Upper lobe of left lung (tissue), 4 donors: Measurements from ENCODE around the gene DGLUCY.

Experiments used
- EP300 ChIP-seq, 4 donors: sonication (generic); formaldehyde crosslinking; IDR thresholded peaks; one replicate each; pipeline ENCODE4 v1.5.1; 2017; ENCODE audit warnings: antibody characterized with exemption in 4 of 4, control low read depth in 2 of 4
- POLR2A ChIP-seq, 4 donors: fragments of 450-650 bp; IDR thresholded peaks; one replicate each; pipeline ENCODE4 v1.5.1; 2016 to 2017; ENCODE audit warnings: antibody characterized with exemption in 4 of 4, mild to moderate bottlenecking in 2 of 4
- POLR2AphosphoS5 ChIP-seq, 2 donors: sonication (generic); formaldehyde crosslinking; IDR thresholded peaks; one replicate each; pipeline ENCODE4 v1.5.1; 2017; ENCODE audit warnings: antibody characterized with exemption in 2 of 2
- TF ChIP-seq, protein P1 (sequence below), 6 experiments: fragments of 450-650 bp in 4 of 6; fragments of 200-600 bp in 2 of 6; sonication (generic) in 2 of 6; IDR thresholded peaks; one replicate each; pipeline ENCODE4 v1.5.1; 2016 to 2019; ENCODE audit warnings: antibody characterized with exemption in 6 of 6

DNA sequence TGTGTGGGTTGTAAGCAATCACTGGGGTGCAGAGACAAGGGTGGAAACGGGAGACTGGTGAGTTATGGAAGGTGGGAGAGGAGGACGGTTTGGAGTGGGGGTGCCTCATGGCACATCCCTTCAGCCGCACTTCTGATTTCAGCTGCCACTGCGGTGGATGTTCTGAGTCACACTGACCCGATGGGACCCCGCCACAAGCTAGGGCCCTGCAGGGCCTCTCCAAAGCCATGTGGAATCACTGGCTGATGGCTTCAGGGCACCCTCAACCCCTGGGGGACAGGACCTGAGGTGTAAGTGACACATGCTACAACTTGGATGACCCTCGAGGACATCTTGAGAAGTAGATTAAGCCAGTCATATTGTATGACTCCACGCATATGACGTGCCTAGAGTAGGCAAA lies 77.0 kb downstream of the DGLUCY start:
- no peak for TF ChIP-seq EP300 (IDR thresholded peaks at IDR 0.05)
- no peak for TF ChIP-seq POLR2AphosphoS5 (IDR thresholded peaks at IDR 0.05)
- TF ChIP-seq, protein P1, sequence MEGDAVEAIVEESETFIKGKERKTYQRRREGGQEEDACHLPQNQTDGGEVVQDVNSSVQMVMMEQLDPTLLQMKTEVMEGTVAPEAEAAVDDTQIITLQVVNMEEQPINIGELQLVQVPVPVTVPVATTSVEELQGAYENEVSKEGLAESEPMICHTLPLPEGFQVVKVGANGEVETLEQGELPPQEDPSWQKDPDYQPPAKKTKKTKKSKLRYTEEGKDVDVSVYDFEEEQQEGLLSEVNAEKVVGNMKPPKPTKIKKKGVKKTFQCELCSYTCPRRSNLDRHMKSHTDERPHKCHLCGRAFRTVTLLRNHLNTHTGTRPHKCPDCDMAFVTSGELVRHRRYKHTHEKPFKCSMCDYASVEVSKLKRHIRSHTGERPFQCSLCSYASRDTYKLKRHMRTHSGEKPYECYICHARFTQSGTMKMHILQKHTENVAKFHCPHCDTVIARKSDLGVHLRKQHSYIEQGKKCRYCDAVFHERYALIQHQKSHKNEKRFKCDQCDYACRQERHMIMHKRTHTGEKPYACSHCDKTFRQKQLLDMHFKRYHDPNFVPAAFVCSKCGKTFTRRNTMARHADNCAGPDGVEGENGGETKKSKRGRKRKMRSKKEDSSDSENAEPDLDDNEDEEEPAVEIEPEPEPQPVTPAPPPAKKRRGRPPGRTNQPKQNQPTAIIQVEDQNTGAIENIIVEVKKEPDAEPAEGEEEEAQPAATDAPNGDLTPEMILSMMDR (IDR thresholded peaks at IDR 0.05): no peak
- TF ChIP-seq POLR2A (IDR thresholded peaks at IDR 0.05): no peak
